Mucosa of descending colon (tissue), 3 donors: ENCODE measurements around the gene LMO2. TPM values are rescaled to one million over a fixed set of nuclear protein-coding genes. Genes with fewer than 3 reads are reported as not detected.

ENCODE experiments used
- ATAC-seq: fragments of 200-7000 bp; cut with Tn5 transposase; one replicate; pipeline ENCODE4 v1.9.1; 2020; ENCODE audit warnings: mild to moderate bottlenecking, moderate library complexity
- DNase-seq, 3 donors: peaks; one replicate each; pipeline ENCODE4 v3.0.0-alpha.2; 2020
- H3K36me3 ChIP-seq: fragments of 200-600 bp; one replicate; pipeline ENCODE4 v1.8.0; 2021; ENCODE audit warnings: low read depth, mild to moderate bottlenecking
- H3K4me1 ChIP-seq: fragments of 200-600 bp; one replicate; pipeline ENCODE4 v1.8.0; 2021; ENCODE audit warnings: low read depth, mild to moderate bottlenecking
- H3K4me3 ChIP-seq: fragments of 200-600 bp; one replicate; pipeline ENCODE4 v1.8.0; 2021; ENCODE audit warnings: mild to moderate bottlenecking
- H3K9me3 ChIP-seq: fragments of 200-600 bp; one replicate; pipeline ENCODE4 v1.8.0; 2021; ENCODE audit warnings: mild to moderate bottlenecking
- intact Hi-C, 2 donors: fragments of 100-400 bp; cut with DNase I in 1 of 2; cut with micrococcal nuclease in 1 of 2; formaldehyde crosslinking; loops; one replicate each; pipeline versions ENCODE4 v1.11.0 to v1.11.1; 2022; cut with DNase I, micrococcal nuclease
- total RNA-seq, 3 donors: library from RNA; stranded (reverse); fragmentation: NEBNext Ultra II Directional in 2 of 3; extraction: Animal tissue kit (Norgen Biotek cat#: 25700) in 2 of 3; gene quantifications; one replicate each; pipeline versions ENCODE4 v1.2.1 to v1.2.4, GENCODE V29; 2021 to 2023
- TF ChIP-seq, protein P1 (sequence below): fragments of 200-600 bp; IDR thresholded peaks from one replicate; pipeline ENCODE4 v1.8.0; 2022; ENCODE audit warnings: antibody characterized with exemption, mild to moderate bottlenecking
- donor health status: DM: no; HTN: no; CAD: no; lungs with moderate emphysema.
- donor health status: DM: no; HTN: no; CAD: no.
- donor health status: DM: no; HTN: yes; CAD: no.

The LMO2 gene
- total RNA-seq, 3 donors from 2014 or later = 7.5 to 12.1 (median 9.7) TPM

DNA sequence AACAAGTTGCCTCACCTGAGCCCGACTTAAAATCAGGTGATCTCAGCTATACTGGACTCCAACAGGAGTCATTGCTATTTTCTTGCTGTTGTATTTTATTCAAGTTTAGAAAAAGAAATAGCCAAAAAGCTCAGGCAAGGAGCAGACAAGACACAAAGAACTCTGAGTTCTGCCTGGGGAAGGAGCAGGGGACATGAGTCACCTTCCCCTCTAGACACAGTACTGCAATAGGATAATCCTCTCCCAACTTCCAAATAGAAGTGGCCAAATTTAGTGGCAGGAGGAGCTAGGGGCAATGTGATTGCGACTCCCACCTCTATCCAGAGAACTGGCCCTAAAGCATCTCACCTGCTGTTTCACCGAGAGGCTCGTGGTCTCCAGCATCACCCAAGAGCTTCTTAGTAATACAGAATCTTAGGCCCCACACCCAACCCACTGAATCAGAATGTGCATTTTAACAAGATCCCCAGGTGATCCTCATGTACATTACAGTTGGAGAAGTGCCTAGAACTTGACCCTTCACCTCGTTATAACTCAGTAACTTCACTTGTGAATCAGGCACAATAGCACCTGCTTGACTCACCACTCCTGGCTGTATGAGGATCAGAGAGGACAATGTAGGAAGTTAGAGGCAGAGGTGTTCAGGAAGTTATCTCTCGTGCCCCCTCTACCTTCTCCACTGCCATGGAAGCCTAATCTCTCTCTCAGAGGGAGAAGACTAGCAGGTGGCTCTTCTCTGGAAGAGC, 60.8 kb downstream of the LMO2 start:
- Histone ChIP-seq H3K4me3 (no peak overlapping the region), H3K4me1 (peaks cover 8% of the 10 kb centered on the region), H3K9me3 (no peaks in the 10 kb centered on the region), H3K36me3 (no peaks in the 10 kb centered on the region)
- intact Hi-C loops = loop anchor here in 1 of 2 donors (10.0 kb wide), 1 partner anchor 466 kb away; no protein-coding TSS in a partner anchor
- no peak for DNase-seq
- TF ChIP-seq, protein P1, sequence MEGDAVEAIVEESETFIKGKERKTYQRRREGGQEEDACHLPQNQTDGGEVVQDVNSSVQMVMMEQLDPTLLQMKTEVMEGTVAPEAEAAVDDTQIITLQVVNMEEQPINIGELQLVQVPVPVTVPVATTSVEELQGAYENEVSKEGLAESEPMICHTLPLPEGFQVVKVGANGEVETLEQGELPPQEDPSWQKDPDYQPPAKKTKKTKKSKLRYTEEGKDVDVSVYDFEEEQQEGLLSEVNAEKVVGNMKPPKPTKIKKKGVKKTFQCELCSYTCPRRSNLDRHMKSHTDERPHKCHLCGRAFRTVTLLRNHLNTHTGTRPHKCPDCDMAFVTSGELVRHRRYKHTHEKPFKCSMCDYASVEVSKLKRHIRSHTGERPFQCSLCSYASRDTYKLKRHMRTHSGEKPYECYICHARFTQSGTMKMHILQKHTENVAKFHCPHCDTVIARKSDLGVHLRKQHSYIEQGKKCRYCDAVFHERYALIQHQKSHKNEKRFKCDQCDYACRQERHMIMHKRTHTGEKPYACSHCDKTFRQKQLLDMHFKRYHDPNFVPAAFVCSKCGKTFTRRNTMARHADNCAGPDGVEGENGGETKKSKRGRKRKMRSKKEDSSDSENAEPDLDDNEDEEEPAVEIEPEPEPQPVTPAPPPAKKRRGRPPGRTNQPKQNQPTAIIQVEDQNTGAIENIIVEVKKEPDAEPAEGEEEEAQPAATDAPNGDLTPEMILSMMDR = no peak
- peak; percentile 52 for ATAC-seq

DNA sequence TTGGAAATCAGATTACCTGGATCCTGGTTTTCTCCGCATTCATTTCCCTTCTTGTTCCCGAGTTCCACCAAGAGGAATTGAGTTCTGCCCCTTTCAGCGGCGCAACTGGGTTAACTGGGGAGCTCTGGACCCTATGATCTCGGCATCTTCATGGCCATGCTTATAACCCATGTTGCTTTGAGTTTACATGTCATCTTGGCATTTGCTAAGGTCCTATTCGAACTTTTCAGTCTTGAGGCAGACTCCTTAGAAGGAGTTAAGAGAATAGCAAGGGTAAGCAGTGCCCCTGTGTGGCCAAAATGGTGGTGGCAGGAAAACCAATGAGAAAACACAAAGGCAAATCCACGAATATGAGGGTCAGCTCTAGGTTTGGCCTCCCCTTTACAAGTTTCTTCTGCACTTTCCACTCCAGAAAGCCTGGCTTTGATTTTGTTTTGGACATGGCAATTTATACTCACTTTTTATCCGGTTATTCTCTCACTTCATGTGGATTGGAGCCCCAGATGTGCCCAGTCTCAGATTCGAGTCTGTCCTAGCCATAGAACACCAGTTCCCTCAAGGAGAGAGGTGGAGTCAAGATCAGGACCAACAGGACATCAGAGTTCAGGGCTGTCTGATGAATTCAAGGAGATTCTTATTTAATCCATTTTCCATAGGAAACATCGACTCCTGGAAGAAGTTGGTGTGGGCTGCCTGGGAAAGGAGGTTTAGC, 62.3 kb downstream of the LMO2 start:
- ATAC-seq (peak; percentile 74), DNase-seq (peak in 2 of 3 donors; percentile 58 to 81)

DNA sequence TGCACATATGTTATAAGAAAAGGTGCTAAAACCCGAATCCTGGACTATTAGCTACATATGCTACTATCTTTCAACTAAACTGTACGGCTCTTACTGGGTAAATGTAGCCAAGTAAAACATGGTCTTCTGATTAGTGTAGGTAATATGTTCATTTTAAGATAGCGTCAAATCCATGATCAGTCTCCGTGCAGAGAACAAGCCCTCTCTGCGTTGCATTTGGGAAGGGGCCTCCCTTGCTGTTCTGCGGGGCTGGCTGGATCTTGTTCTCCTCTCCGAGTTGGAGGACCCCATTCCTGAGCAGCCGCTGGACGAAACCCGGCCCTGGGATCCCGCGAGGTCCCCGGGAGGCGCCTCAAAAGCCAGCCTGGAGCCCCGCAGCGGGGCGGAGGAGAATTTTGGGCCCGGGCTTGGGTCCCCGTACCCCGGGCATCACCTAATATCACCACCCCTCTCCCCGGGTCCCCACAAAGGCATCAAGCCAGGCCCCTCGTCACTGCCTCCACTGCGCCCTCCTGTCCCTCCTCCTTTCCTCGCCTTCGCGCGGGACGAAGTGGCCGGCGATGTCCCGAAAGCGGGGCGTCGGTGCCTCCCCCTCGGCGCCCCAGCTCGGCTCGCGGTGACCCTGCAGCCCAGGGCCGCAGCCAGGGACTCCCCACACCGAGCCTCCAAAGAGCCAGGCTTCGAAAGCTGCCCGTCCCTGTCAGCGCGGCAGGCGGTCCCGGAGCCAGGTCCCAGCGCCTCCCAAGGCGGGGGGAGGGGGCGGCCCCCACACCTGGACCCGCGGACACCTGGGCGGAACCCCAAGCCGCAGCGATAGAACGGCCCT, 63.1 kb downstream of the LMO2 start:
- TF ChIP-seq, protein P1 = no peak
- intact Hi-C loops = loop anchor here in 1 of 2 donors (5.0 kb wide), 1 partner anchor 467 kb away; no protein-coding TSS in a partner anchor
- DNase-seq (peak in 1 of 3 donors; percentile 26), ATAC-seq (peak; percentile 26)
- H3K36me3 ChIP-seq = no peaks in the 10 kb centered on the region
- no peak overlapping the region for H3K4me3 ChIP-seq
- H3K4me1 ChIP-seq = peaks cover 8% of the 10 kb centered on the region
- no peaks in the 10 kb centered on the region for H3K9me3 ChIP-seq

More for the DNA sequence above, 62.3 kb downstream of the LMO2 start:
- Histone ChIP-seq H3K36me3 (no peaks in the 10 kb centered on the region), H3K4me3 (no peak overlapping the region), H3K4me1 (peaks cover 8% of the 10 kb centered on the region), H3K9me3 (no peaks in the 10 kb centered on the region)
- intact Hi-C loops = loop anchor here (5.0 to 10.0 kb wide), 2 partner anchors 465 to 467 kb away; no protein-coding TSS in a partner anchor
- TF ChIP-seq, protein P1 = peak; percentile 39

DNA sequence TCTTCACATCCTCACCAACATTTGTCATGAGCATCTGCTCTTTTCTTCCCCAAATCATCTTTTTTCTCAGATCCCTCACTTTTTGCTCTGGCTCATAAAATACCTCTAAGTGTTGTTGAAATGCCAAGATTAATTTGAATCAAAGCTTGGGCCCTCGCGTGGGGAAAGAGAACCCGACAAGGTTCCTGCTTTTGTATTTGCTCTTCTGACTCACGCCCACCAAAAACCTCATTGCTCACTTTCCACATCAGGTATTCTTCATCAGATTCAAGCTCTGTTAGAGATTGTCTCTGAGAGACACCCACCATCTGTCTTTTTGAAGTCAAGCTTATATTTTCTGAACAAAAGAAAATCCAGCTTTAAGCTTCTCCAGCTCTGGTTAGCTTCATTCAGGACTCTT, 64.7 kb downstream of the LMO2 start:
- DNase-seq (no peak), ATAC-seq (no peak)
- TF ChIP-seq, protein P1 = no peak
- Histone ChIP-seq H3K9me3 (no peaks in the 10 kb centered on the region), H3K4me1 (peaks cover 8% of the 10 kb centered on the region), H3K36me3 (no peaks in the 10 kb centered on the region), H3K4me3 (no peak overlapping the region)
- intact Hi-C loops = loop anchor here in 1 of 2 donors (5.0 kb wide), 1 partner anchor 465 kb away; no protein-coding TSS in a partner anchor
